Measurements from ENCODE around the gene XKR3.
A peak's percentile ranks its signal among the peaks of the same experiment; 100 is the strongest.
"Not testable (repeated sequence)": the region's sequence is repeated elsewhere in the genome, so short reads cannot be mapped to it uniquely, and the experiment has no call there.

Gene XKR3

DNA sequence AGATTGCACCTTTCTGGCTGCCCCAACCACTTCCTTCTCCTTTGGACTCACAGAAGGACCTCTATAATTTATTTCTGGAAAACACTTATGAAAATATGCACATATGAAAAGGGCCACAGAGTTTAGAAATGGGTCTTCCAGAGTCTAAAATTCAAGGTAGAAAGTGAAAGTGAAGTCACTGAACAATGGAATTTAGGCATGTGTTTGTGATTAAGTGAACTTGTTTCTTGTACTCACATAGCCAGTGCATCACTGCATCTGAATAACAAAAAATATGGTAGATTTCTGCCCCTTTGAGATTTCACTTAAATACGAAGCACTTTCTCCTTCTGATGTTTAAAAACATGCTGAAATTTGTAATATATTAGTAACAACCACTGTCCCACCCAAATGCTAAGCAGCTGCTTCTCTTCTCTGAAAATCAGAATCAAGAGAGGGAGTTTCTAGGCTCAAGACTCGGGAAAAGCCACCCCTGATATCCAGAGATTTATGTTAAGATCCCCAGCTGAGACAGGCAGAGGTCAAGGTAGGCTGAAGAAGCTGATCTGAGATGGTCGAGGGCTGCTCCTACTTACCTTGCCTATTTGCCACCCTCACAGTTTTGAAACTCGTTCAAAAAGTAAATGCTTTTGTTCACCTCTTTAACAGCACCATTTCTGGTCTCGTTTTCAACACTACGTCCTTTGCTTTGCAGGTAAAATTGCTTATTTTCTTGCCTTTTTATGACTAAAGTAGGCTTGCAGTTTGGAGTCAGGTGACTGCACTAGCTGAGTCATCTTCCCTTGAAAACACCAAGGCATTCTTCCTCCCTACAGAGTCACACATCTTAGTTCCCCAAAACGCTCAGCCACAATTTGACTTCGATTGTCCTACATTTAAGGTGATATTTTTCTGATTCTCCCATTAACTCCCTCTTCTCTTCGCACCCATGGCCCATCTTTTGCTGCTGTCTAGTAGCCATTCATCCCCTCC lies at the start of gene XKR3:
Gene XKR3, minus strand, starts transcription at position 696 of the 972 bp plus-strand sequence. CDS start 17,338 bp downstream, outside the sequence.
- H2AFZ ChIP-seq (ENCODE audit: low read depth, low read length) = peak within 1 kb of the TSS; percentile 90
- H3K27ac ChIP-seq (ENCODE audit: low read length) = peak within 1 kb of the TSS; percentile 73
- H3K79me2 ChIP-seq (ENCODE audit: low read length) = no peaks in the 10 kb centered on the region
- H3K4me3 ChIP-seq (ENCODE audit: low read length) = peak within 1 kb of the TSS; percentile 71
- TF ChIP-seq, protein P1, sequence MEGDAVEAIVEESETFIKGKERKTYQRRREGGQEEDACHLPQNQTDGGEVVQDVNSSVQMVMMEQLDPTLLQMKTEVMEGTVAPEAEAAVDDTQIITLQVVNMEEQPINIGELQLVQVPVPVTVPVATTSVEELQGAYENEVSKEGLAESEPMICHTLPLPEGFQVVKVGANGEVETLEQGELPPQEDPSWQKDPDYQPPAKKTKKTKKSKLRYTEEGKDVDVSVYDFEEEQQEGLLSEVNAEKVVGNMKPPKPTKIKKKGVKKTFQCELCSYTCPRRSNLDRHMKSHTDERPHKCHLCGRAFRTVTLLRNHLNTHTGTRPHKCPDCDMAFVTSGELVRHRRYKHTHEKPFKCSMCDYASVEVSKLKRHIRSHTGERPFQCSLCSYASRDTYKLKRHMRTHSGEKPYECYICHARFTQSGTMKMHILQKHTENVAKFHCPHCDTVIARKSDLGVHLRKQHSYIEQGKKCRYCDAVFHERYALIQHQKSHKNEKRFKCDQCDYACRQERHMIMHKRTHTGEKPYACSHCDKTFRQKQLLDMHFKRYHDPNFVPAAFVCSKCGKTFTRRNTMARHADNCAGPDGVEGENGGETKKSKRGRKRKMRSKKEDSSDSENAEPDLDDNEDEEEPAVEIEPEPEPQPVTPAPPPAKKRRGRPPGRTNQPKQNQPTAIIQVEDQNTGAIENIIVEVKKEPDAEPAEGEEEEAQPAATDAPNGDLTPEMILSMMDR (IDR thresholded peaks at IDR 0.05; ENCODE audit: low read depth, low read length) = no peak
- no peak for TF ChIP-seq EZH2phosphoT487 (IDR thresholded peaks at IDR 0.05; ENCODE audit: low read depth)
- peak within 1 kb of the TSS; percentile 56 for H3K9ac ChIP-seq (ENCODE audit: low read length)
- peaks cover 18% of the 10 kb centered on the region for H3K4me1 ChIP-seq (ENCODE audit: low read length)
- H4K20me1 ChIP-seq (ENCODE audit: insufficient read depth, low read length) = no peaks in the 10 kb centered on the region
- H3K36me3 ChIP-seq (replicated peaks; ENCODE audit: low read depth, low read length) = no peaks in the 10 kb centered on the region
- H3K27me3 ChIP-seq (ENCODE audit: low read depth, low read length) = no peaks in the 10 kb centered on the region
- no peaks in the 10 kb centered on the region for H3K9me3 ChIP-seq (ENCODE audit: insufficient read depth, low read length)
- peak within 1 kb of the TSS; percentile 89 for H3K4me2 ChIP-seq (ENCODE audit: low read length)

DNA sequence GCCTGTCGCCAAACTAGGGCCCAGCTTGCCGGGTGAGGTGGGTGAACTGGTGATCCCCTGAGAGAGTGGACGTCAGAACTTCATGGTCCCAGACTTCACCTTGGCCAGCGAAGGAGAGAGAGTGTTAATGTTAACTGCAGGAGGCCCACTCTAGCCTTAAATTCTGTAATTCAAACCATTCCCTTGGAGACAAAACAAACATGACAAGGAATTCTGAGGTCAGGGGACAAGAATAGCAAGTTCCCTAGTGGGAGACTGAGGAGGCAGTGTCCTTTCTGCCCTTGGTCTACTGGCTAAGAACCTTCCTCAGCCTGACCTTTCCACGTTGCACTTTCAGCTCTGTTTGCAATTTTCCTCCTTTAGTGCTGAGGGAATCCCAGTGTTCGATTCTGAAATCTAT lies 44.4 kb upstream of the XKR3 start:
- not testable (repeated sequence) for H3K36me3 ChIP-seq (replicated peaks; ENCODE audit: low read depth, low read length); H3K4me3 ChIP-seq (ENCODE audit: low read length); H3K9me3 ChIP-seq (ENCODE audit: insufficient read depth, low read length); H3K27ac ChIP-seq (ENCODE audit: low read length); H2AFZ ChIP-seq (ENCODE audit: low read depth, low read length); H3K4me2 ChIP-seq (ENCODE audit: low read length); H4K20me1 ChIP-seq (ENCODE audit: insufficient read depth, low read length); H3K9ac ChIP-seq (ENCODE audit: low read length); H3K27me3 ChIP-seq (ENCODE audit: low read depth, low read length); H3K79me2 ChIP-seq (ENCODE audit: low read length); H3K4me1 ChIP-seq (ENCODE audit: low read length)

DNA sequence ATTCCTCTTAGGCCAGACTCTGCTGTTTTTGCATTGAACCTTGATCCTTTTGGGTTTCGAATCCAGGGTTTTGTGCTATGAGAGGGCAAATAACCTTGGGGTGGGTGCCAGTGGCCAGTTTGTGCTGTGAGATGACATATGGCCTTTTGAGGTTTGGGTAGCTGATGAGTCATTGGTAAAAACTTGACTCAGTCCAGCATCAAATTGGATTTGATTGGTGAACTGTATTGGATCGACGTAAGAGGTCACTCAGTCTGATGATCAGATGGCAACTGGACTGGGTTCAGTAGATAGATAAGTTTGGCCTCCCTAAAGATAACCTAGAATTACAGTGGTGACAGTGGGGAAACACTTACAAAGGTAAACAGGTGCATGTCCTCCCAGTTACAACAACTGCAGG lies 41.0 kb upstream of the XKR3 start:
- no peaks in the 10 kb centered on the region for H3K79me2 ChIP-seq (ENCODE audit: low read length)
- no peaks in the 10 kb centered on the region for H3K27me3 ChIP-seq (ENCODE audit: low read depth, low read length)
- no peak for TF ChIP-seq EZH2phosphoT487 (IDR thresholded peaks at IDR 0.05; ENCODE audit: low read depth)
- TF ChIP-seq, protein P1 (IDR thresholded peaks at IDR 0.05; ENCODE audit: low read depth, low read length) = no peak

DNA sequence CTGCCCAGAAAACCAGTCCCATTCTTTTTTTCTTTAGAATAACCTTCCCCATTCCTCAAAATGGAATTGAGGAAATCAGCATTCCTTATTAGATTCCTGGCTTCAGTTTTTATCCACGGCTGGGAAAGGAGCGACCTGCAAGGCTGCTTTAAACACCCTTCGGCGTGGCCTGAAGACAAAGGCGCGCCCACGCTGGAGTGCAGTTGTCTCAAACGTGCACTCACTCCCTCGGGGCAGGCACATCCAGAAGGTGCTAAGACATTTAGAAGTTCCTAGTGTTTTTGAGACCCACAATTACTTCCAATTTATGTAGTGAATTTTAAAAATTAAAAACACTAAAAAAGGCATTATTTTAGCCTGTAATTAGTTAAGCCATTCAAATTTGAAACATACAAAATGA lies 31.6 kb upstream of the XKR3 start:
- H3K9ac ChIP-seq (ENCODE audit: low read length); H3K27me3 ChIP-seq (ENCODE audit: low read depth, low read length); H3K4me3 ChIP-seq (ENCODE audit: low read length): not testable (repeated sequence)

More for the DNA sequence above, 41.0 kb upstream of the XKR3 start:
- Histone ChIP-seq H3K36me3 (replicated peaks; ENCODE audit: low read depth, low read length) (no peaks in the 10 kb centered on the region), H3K9me3 (ENCODE audit: insufficient read depth, low read length) (no peaks in the 10 kb centered on the region), H3K4me2 (ENCODE audit: low read length) (no peak overlapping the region), H2AFZ (ENCODE audit: low read depth, low read length) (no peak overlapping the region), H3K4me1 (ENCODE audit: low read length) (no peaks in the 10 kb centered on the region), H4K20me1 (ENCODE audit: insufficient read depth, low read length) (no peaks in the 10 kb centered on the region), H3K27ac (ENCODE audit: low read length) (no peak overlapping the region), H3K9ac (ENCODE audit: low read length) (no peak overlapping the region), H3K4me3 (ENCODE audit: low read length) (no peak overlapping the region)

DNA sequence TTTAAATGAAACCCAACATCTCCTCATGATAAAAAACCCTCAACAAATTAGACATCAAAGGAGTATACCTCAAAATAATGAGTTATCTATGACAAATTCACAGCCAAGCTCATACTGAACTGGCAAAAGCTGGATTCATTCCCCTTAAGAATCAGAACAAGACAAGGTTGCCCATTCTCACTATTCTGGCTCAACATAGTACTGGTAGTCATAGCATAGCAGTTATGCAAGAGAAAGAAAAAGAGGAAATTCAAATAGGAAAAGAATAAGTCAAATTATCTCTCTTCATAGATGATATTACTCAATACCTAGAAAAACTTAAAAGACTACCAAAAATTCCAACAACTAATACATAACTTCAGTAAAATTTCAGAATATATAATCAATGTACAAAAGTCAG lies 29.4 kb upstream of the XKR3 start:
- Histone ChIP-seq H3K4me2 (ENCODE audit: low read length) (no peak overlapping the region), H3K9ac (ENCODE audit: low read length) (no peak overlapping the region), H3K4me3 (ENCODE audit: low read length) (no peak overlapping the region), H3K9me3 (ENCODE audit: insufficient read depth, low read length) (no peaks in the 10 kb centered on the region), H3K36me3 (replicated peaks; ENCODE audit: low read depth, low read length) (no peaks in the 10 kb centered on the region), H2AFZ (ENCODE audit: low read depth, low read length) (no peak overlapping the region), H3K27ac (ENCODE audit: low read length) (no peak overlapping the region), H3K79me2 (ENCODE audit: low read length) (no peaks in the 10 kb centered on the region), H3K4me1 (ENCODE audit: low read length) (no peaks in the 10 kb centered on the region), H3K27me3 (ENCODE audit: low read depth, low read length) (no peaks in the 10 kb centered on the region), H4K20me1 (ENCODE audit: insufficient read depth, low read length) (no peaks in the 10 kb centered on the region)
- TF ChIP-seq, protein P1 (IDR thresholded peaks at IDR 0.05; ENCODE audit: low read depth, low read length) = no peak

More for the DNA sequence above, 31.6 kb upstream of the XKR3 start:
- not testable (repeated sequence) for H3K4me1 ChIP-seq (ENCODE audit: low read length); H4K20me1 ChIP-seq (ENCODE audit: insufficient read depth, low read length); H3K4me2 ChIP-seq (ENCODE audit: low read length); H3K9me3 ChIP-seq (ENCODE audit: insufficient read depth, low read length); H3K36me3 ChIP-seq (replicated peaks; ENCODE audit: low read depth, low read length); H2AFZ ChIP-seq (ENCODE audit: low read depth, low read length); H3K27ac ChIP-seq (ENCODE audit: low read length); H3K79me2 ChIP-seq (ENCODE audit: low read length)

DNA sequence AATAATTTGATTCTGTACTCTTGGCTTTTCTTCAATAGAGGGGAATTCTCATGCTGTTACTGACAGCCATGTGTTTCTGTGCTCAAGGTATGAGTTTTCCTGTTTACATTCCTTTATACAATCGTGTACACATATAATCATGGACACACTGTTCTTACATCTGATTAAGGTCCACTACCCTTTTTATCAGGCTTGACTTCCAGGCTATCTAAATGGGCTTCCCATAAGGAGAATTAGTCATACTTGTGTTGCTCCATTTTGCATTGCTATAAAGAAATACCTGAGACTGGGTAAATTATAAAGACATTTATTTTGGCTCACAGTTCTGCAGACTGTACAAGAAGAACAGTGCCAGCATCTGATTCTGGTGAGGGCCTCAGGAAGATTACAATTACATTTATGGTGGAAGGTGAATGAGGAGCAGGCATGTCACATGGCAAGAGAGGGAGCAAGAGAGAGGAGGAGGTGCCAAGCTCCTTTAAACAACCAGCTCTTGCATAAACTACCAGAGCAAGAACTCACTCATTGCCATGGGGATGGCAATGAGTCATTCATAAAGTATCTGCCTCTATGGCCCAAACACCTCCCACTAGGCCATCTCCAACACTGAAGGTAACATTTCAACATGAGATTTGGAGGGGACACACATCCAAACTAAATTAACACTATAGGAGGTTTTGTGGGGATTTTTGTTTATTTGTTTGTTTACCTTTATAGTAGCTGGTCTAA lies 26.2 kb upstream of the XKR3 start:
- not testable (repeated sequence) for H3K27me3 ChIP-seq (ENCODE audit: low read depth, low read length); H3K9ac ChIP-seq (ENCODE audit: low read length); H3K36me3 ChIP-seq (replicated peaks; ENCODE audit: low read depth, low read length); H2AFZ ChIP-seq (ENCODE audit: low read depth, low read length); H3K79me2 ChIP-seq (ENCODE audit: low read length); H3K4me2 ChIP-seq (ENCODE audit: low read length); H4K20me1 ChIP-seq (ENCODE audit: insufficient read depth, low read length); H3K9me3 ChIP-seq (ENCODE audit: insufficient read depth, low read length); H3K27ac ChIP-seq (ENCODE audit: low read length); H3K4me3 ChIP-seq (ENCODE audit: low read length); H3K4me1 ChIP-seq (ENCODE audit: low read length)
